ENCODE data around the gene SPINK13. TPM values are rescaled to one million over a fixed set of nuclear protein-coding genes. Genes with fewer than 3 reads are reported as not detected.

Gene SPINK13
- total RNA-seq, 1 donor from 2014 or later, result not detected

DNA sequence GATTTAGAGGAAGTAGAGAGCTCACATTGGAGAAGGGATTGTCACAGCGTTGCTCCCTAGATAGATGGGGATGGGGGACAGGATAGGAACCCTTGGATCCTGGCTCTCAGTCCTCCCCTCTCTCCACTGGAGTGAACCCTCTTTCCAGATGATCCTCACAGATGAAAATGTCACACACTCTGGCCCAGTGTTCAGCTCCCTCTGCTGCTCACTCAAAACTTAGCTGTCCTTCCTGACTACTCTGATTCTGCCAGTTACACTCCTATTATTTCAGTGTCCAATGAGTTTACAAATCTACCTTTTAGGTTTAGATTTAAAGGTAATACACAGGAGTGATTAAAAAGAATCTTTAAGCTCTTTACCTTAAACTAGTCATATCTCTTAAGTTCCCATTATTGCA is 37.9 kb downstream of the SPINK13 start:
- H3K4me3 ChIP-seq (ENCODE audit: low read depth, low read length), result no peak overlapping the region
- DNase-seq (ENCODE audit: low read depth), result no peak
- no peaks in the 10 kb centered on the region for H3K36me3 ChIP-seq (ENCODE audit: control insufficient read depth, insufficient read depth, low read length)
- TF ChIP-seq, protein P1, sequence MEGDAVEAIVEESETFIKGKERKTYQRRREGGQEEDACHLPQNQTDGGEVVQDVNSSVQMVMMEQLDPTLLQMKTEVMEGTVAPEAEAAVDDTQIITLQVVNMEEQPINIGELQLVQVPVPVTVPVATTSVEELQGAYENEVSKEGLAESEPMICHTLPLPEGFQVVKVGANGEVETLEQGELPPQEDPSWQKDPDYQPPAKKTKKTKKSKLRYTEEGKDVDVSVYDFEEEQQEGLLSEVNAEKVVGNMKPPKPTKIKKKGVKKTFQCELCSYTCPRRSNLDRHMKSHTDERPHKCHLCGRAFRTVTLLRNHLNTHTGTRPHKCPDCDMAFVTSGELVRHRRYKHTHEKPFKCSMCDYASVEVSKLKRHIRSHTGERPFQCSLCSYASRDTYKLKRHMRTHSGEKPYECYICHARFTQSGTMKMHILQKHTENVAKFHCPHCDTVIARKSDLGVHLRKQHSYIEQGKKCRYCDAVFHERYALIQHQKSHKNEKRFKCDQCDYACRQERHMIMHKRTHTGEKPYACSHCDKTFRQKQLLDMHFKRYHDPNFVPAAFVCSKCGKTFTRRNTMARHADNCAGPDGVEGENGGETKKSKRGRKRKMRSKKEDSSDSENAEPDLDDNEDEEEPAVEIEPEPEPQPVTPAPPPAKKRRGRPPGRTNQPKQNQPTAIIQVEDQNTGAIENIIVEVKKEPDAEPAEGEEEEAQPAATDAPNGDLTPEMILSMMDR (IDR thresholded peaks at IDR 0.05; ENCODE audit: insufficient read depth, low read length, poor library complexity, severe bottlenecking), result no peak
- no peaks in the 10 kb centered on the region for H3K27me3 ChIP-seq (ENCODE audit: control insufficient read depth, insufficient read depth, low read length)

DNA sequence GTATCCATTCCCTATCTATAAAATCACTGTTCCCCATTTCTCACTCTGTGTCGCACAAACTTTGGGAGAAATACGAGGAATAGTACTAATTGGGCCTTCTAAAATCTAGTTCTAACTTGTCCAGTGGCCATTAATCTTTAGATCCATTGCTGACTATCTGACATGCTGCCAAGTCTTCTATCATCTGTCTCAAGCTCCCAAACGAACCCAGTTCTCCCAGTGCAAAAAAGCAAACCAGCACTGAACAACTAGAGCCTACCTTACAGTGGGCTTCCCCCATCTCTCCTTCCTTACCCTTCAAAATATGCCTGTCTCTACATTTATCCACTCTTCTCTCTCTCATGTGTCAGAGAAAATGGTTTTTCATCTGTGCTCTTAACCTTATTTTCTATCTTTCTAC is 40.4 kb downstream of the SPINK13 start:
- Histone ChIP-seq H3K4me3 (ENCODE audit: low read depth, low read length) (no peak overlapping the region), H3K36me3 (ENCODE audit: control insufficient read depth, insufficient read depth, low read length) (no peaks in the 10 kb centered on the region), H3K27me3 (ENCODE audit: control insufficient read depth, insufficient read depth, low read length) (no peaks in the 10 kb centered on the region)
- TF ChIP-seq, protein P1 (IDR thresholded peaks at IDR 0.05; ENCODE audit: insufficient read depth, low read length, poor library complexity, severe bottlenecking), result no peak
- DNase-seq (ENCODE audit: low read depth), result no peak

DNA sequence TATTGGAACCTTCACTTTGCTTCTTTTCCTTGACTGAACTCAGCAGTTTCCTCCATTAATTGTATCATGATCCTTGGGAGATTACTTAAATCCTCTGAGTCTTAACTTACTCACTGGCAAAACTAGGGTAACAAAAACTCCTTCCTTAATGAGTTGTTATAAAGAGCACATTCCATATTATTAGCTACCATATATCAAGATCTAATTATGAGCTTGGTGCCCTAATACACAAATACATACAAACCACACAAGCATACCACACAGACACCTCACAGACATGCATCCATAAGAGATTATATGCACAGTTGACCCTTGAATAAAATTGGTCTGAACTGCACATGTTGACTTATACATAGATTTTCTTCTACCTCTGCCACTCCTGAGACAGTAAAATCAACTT is 41.2 kb downstream of the SPINK13 start:
- DNase-seq (ENCODE audit: low read depth), result no peak
- no peak overlapping the region for H3K4me3 ChIP-seq (ENCODE audit: low read depth, low read length)
- no peaks in the 10 kb centered on the region for H3K36me3 ChIP-seq (ENCODE audit: control insufficient read depth, insufficient read depth, low read length)
- H3K27me3 ChIP-seq (ENCODE audit: control insufficient read depth, insufficient read depth, low read length), result no peaks in the 10 kb centered on the region
- TF ChIP-seq, protein P1 (IDR thresholded peaks at IDR 0.05; ENCODE audit: insufficient read depth, low read length, poor library complexity, severe bottlenecking), result no peak

DNA sequence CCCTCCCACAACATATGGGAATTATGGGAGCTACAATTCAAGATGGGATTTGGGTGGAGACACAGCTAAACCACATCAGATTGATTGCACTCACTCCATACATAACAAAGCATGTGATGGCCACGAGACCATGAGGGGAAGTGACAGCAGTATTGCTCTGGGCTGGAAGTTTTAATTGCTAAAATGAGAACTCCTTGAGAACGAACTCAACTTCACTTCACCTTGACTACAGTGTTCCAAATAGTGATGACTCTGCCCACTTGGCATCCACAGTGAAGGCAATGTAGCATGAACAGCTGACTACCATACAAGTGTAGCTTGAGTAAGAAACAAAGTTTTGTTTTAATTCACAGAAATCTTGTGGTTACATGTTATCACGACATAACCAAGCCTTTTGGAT is 42.9 kb downstream of the SPINK13 start:
- peak; percentile 26 for DNase-seq (ENCODE audit: low read depth)
- Histone ChIP-seq H3K27me3 (ENCODE audit: control insufficient read depth, insufficient read depth, low read length) (no peaks in the 10 kb centered on the region), H3K36me3 (ENCODE audit: control insufficient read depth, insufficient read depth, low read length) (no peaks in the 10 kb centered on the region), H3K4me3 (ENCODE audit: low read depth, low read length) (no peak overlapping the region)
- TF ChIP-seq, protein P1 (IDR thresholded peaks at IDR 0.05; ENCODE audit: insufficient read depth, low read length, poor library complexity, severe bottlenecking), result no peak

DNA sequence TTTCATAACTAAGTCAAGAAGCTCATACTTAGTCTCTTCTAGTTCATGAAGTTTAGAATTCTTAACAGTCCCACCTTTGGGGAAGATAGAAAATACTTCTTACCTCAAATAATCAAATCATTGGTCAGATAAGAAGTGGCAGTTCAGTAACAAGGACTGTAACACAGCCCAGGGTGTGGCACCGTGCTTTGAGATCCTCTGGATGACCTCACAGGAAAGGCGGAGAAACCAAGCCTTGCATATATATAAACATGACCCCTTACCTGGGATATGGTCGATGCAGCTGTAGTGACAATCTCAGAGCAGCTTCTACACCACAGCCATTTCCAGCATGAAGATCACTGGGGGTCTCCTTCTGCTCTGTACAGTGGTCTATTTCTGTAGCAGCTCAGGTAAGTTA is 43.6 kb downstream of the SPINK13 start, which contains the start of gene SPINK7:
Gene SPINK7, plus strand, starts transcription at position 271 of the 400 bp plus-strand sequence. Its CDS starts 61 bp downstream, at position 332.
- Histone ChIP-seq H3K36me3 (ENCODE audit: control insufficient read depth, insufficient read depth, low read length) (no peaks in the 10 kb centered on the region), H3K4me3 (ENCODE audit: low read depth, low read length) (no peak within 1 kb of the TSS), H3K27me3 (ENCODE audit: control insufficient read depth, insufficient read depth, low read length) (no peaks in the 10 kb centered on the region)
- TF ChIP-seq, protein P1 (IDR thresholded peaks at IDR 0.05; ENCODE audit: insufficient read depth, low read length, poor library complexity, severe bottlenecking), result no peak
- no peak for DNase-seq (ENCODE audit: low read depth)

DNA sequence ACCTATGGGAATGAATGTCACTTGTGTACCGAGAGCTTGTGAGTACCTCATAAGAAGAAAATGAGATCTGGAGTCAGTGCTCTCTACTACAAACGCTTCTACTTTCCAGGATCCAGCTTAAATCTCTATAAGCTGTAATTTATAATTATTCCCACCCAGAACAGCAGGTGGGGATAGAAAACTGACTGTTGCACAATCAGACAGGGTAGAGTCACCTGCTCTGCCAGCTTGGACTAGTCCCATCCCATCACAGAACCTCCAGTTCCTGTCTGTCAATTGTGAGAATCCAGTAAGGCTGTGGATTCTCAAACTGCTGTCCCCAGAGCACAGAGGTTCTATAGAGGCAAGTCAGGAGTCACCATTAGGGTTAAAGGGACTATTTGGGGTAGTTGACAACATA is 45.6 kb downstream of the SPINK13 start:
- no peak for DNase-seq (ENCODE audit: low read depth)
- no peak overlapping the region for H3K4me3 ChIP-seq (ENCODE audit: low read depth, low read length)
- TF ChIP-seq, protein P1 (IDR thresholded peaks at IDR 0.05; ENCODE audit: insufficient read depth, low read length, poor library complexity, severe bottlenecking), result peak; percentile 1

More for the DNA sequence above, 45.6 kb downstream of the SPINK13 start:
- no peaks in the 10 kb centered on the region for H3K36me3 ChIP-seq (ENCODE audit: control insufficient read depth, insufficient read depth, low read length)
- H3K27me3 ChIP-seq (ENCODE audit: control insufficient read depth, insufficient read depth, low read length), result no peaks in the 10 kb centered on the region

All from kidney epithelial cell (primary cell).